Natural killer cell (primary cell): ENCODE measurements around the gene FOXN3. TPM values are rescaled to one million over a fixed set of nuclear protein-coding genes. Genes with fewer than 3 reads are reported as not detected.
A peak's percentile ranks its signal among the peaks of the same experiment; 100 is the strongest.

ENCODE experiments used
- ATAC-seq, 3 donors: fragments of 150-1000 bp in 2 of 3; fragments of 200-7000 bp in 1 of 3; cut with Tn5 transposase; 1 replicate in 1 of 3; 2 replicates in 2 of 3; pipeline ENCODE4 v1.10.0; 2021; ENCODE audit warnings: mild to moderate bottlenecking in 2 of 3, moderate library complexity in 2 of 3
- DNase-seq, 2 donors: peaks; one replicate each; pipeline versions ENCODE4 v3.0.0 to v3.0.0-alpha.2; 2013 to 2021; ENCODE audit warnings: mixed read lengths in 1 of 2
- H3K27ac ChIP-seq: one replicate; pipeline ENCODE4 v1.5.1; 2013; ENCODE audit warnings: mild to moderate bottlenecking, low read length
- H3K27me3 ChIP-seq: one replicate; pipeline ENCODE4 v1.6.1; 2013; ENCODE audit warnings: low read length; ENCODE audit not compliant: control insufficient read depth, insufficient read depth
- H3K36me3 ChIP-seq: one replicate; pipeline ENCODE4 v1.6.1; 2013; ENCODE audit warnings: low read length; ENCODE audit not compliant: control insufficient read depth, insufficient read depth
- H3K4me1 ChIP-seq: one replicate; pipeline ENCODE4 v1.6.1; 2013; ENCODE audit warnings: low read length; ENCODE audit not compliant: control insufficient read depth, insufficient read depth
- H3K4me3 ChIP-seq: one replicate; pipeline ENCODE4 v1.5.1; 2013; ENCODE audit warnings: low read length
- H3K9me3 ChIP-seq: one replicate; pipeline ENCODE4 v1.6.1; 2013; ENCODE audit warnings: low read length; ENCODE audit not compliant: control insufficient read depth, insufficient read depth
- H3K27ac Mint-ChIP-seq, 2 donors: one replicate each; pipeline ENCODE4 v1.8.0; 2022; ENCODE audit warnings: mild to moderate bottlenecking in 2 of 2, mixed read lengths in 2 of 2, moderate library complexity in 1 of 2
- H3K27me3 Mint-ChIP-seq, 2 donors: one replicate each; pipeline ENCODE4 v1.8.0; 2022; ENCODE audit warnings: low read depth in 2 of 2, mixed read lengths in 2 of 2
- H3K36me3 Mint-ChIP-seq: one replicate; pipeline ENCODE4 v1.8.0; 2022; ENCODE audit warnings: mixed read lengths
- H3K4me1 Mint-ChIP-seq, 2 donors: one replicate each; pipeline ENCODE4 v1.8.0; 2022; ENCODE audit warnings: mixed read lengths in 2 of 2
- H3K4me3 Mint-ChIP-seq: one replicate; pipeline ENCODE4 v1.8.0; 2022; ENCODE audit warnings: mild to moderate bottlenecking, moderate library complexity, mixed read lengths
- H3K9me3 Mint-ChIP-seq, 2 donors: one replicate each; pipeline ENCODE4 v1.8.0; 2022; ENCODE audit warnings: mixed read lengths in 2 of 2
- WGBS: methylation state at CpG from one replicate; pipeline ENCODE4 v1.1.7; 2013; ENCODE audit warnings: missing lambda C conversion rate; ENCODE audit not compliant: insufficient coverage; 5-methylcytosine and 5-hydroxymethylcytosine counted together
- intact Hi-C: fragments of 100-400 bp; cut with micrococcal nuclease; formaldehyde crosslinking; loops from one replicate; pipeline ENCODE4 v1.14.2; 2022
- total RNA-seq, 4 donors: library from RNA; stranded (reverse); fragments of 120-200 nt in 1 of 4; gene quantifications; one replicate each; pipeline versions ENCODE4 v1.2.3 to v1.2.4, GENCODE V29; 2013 to 2022
- TF ChIP-seq, protein P1 (sequence below): fragments of 200-600 bp; IDR thresholded peaks from one replicate; pipeline ENCODE4 v1.8.0; 2022; ENCODE audit warnings: antibody characterized with exemption

The FOXN3 gene
- total RNA-seq, 3 donors from 2014 or later (not counting 1 experiment from before 2014, with no cell fraction given): 209 to 216 (median 209) TPM

DNA sequence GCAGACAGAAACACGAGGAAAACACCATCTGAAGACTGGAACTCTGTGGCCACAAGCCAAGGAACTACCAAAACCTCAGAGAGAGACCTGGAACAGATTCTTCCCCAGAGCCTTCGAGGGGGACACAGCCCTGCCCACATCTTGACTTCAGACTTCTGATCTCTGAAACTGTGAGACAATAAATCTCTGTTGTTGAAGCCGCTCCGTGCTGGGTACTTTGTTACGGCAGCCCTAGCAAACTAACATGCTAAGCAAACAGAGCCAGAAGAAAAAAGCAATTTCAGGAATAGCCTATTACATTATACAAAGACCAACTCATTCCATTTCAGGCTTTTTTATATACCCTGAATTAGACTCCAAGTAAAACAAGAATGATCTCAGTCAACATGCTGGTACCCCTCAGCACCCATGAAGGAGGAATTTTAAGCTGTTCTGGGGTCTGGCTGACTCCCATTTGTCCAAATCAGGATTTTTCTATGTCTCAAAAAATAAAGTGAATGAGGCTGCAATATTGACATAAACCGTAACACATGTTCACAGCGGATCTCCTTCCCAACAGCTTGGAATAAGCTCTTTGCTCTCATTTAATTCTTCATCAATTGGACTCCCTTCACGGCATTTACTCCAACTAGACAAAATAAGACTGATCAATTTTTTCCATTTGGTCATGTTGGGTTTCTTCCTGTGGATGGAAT, 190.1 kb downstream of the FOXN3 start:
- intact Hi-C loops: no loop called here
- TF ChIP-seq, protein P1, sequence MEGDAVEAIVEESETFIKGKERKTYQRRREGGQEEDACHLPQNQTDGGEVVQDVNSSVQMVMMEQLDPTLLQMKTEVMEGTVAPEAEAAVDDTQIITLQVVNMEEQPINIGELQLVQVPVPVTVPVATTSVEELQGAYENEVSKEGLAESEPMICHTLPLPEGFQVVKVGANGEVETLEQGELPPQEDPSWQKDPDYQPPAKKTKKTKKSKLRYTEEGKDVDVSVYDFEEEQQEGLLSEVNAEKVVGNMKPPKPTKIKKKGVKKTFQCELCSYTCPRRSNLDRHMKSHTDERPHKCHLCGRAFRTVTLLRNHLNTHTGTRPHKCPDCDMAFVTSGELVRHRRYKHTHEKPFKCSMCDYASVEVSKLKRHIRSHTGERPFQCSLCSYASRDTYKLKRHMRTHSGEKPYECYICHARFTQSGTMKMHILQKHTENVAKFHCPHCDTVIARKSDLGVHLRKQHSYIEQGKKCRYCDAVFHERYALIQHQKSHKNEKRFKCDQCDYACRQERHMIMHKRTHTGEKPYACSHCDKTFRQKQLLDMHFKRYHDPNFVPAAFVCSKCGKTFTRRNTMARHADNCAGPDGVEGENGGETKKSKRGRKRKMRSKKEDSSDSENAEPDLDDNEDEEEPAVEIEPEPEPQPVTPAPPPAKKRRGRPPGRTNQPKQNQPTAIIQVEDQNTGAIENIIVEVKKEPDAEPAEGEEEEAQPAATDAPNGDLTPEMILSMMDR: no peak
- 87% methylated on average over 7 of the region's 8 CpGs for WGBS
- Mint-ChIP-seq H3K9me3 (no peaks in the 10 kb centered on the region), H3K36me3 (no peaks in the 10 kb centered on the region), H3K4me3 (no peak overlapping the region), H3K4me1 (peaks cover 53 to 65% of the 10 kb centered on the region in 2 donors), H3K27ac (peak overlapping the region; percentile 34 to 76), H3K27me3 (no peaks in the 10 kb centered on the region)
- no peak overlapping the region for H3K4me3 ChIP-seq
- DNase-seq (no peak), ATAC-seq (no peak)
- peaks cover 5% of the 10 kb centered on the region for H3K4me1 ChIP-seq
- H3K36me3 ChIP-seq: no peaks in the 10 kb centered on the region
- H3K9me3 ChIP-seq: no peaks in the 10 kb centered on the region
- H3K27ac ChIP-seq: no peak overlapping the region
- H3K27me3 ChIP-seq: no peaks in the 10 kb centered on the region

DNA sequence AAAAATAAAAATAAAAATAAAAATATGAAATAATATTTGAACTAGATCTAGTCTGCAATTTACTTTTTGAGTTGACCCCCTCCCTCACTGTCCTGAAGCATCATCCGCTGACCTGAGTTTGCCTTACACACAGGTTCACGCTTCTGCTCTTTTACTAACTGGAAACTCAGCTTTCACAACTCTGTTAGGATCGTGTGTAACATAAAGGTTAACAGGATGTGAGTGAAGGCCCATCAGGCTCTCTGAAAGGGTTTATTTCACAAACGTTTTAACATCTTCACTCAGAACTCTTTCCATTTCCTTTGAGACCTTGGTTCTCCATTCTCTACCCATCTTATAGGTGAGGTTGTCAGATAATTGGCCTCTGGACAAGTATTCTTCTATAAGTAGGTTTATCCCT, 191.4 kb downstream of the FOXN3 start:
- H3K27ac Mint-ChIP-seq: peak overlapping the region; percentile 76
- 90% methylated on average over 2 of the region's 4 CpGs for WGBS
- H3K4me3 Mint-ChIP-seq: peak overlapping the region; percentile 25

DNA sequence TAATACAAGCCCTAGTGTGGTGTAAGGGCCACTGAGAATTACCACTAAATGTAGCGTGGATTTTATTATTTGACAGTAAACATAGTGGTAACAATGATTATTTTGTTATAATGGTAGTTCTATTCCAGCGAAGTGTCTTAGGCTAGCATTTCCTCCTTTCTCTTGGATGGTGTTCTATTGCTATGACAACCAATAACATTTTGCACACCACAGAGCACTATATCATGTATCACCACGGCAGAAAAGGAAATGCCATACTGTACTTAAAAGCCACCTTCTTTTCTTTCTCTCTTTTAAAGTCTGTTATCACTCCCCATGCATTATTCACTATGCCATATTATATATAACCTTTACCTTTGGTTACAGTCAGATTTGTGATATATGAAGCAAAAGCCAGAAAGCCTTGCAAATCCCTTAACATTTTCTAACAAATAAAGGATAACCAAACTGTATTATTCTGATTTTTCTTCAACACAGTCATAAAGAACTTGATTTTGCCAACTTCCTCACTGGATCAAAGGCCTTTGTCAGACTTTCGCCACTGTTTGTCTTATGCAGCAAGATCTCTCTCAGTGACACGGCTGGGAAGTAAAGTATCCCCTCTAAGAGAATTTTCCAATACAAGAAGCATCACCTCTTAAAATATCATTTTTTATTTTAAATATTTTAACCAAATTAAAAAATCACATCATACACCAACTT, 195.8 kb downstream of the FOXN3 start:
- H3K4me1 Mint-ChIP-seq: peaks cover 47 to 59% of the 10 kb centered on the region in 2 donors
- Histone ChIP-seq H3K27me3 (no peaks in the 10 kb centered on the region), H3K4me3 (no peak overlapping the region), H3K36me3 (peaks cover 5% of the 10 kb centered on the region), H3K9me3 (no peaks in the 10 kb centered on the region), H3K27ac (peak overlapping the region; percentile 48), H3K4me1 (peaks cover 16% of the 10 kb centered on the region)
- peak; percentile 81 to 93 (median 92) for ATAC-seq
- no peaks in the 10 kb centered on the region for H3K9me3 Mint-ChIP-seq
- peak overlapping the region; percentile 73 to 74 for H3K27ac Mint-ChIP-seq
- peak in 1 of 2 donors; percentile 61 for DNase-seq
- no peaks in the 10 kb centered on the region for H3K36me3 Mint-ChIP-seq
- 23% methylated on average over 5 of the region's 5 CpGs for WGBS
- TF ChIP-seq, protein P1: no peak
- intact Hi-C loops: no loop called here
- no peaks in the 10 kb centered on the region for H3K27me3 Mint-ChIP-seq
- H3K4me3 Mint-ChIP-seq: peak overlapping the region; percentile 13

More for the DNA sequence above, 191.4 kb downstream of the FOXN3 start:
- Mint-ChIP-seq H3K36me3 (no peaks in the 10 kb centered on the region), H3K4me1 (peaks cover 51 to 64% of the 10 kb centered on the region in 2 donors), H3K27me3 (no peaks in the 10 kb centered on the region), H3K9me3 (no peaks in the 10 kb centered on the region)
- no peaks in the 10 kb centered on the region for H3K27me3 ChIP-seq
- peaks cover 13% of the 10 kb centered on the region for H3K4me1 ChIP-seq
- H3K36me3 ChIP-seq: no peaks in the 10 kb centered on the region
- peak in 2 of 3 donors; percentile 41 to 53 for ATAC-seq
- TF ChIP-seq, protein P1: no peak
- H3K4me3 ChIP-seq: no peak overlapping the region
- no peak for DNase-seq
- intact Hi-C loops: no loop called here
- no peaks in the 10 kb centered on the region for H3K9me3 ChIP-seq
- no peak overlapping the region for H3K27ac ChIP-seq
